CD4-positive, alpha-beta T cell treated with Interleukin-17A for 1 hour (primary cell): Measurements from ENCODE around the gene CDCA7.
"Not testable (repeated sequence)": the region's sequence is repeated elsewhere in the genome, so short reads cannot be mapped to it uniquely, and the experiment has no call there.

Source experiments
- DNase-seq: peaks from one replicate; pipeline ENCODE4 v3.0.0-alpha.2; 2020

The CDCA7 gene

DNA sequence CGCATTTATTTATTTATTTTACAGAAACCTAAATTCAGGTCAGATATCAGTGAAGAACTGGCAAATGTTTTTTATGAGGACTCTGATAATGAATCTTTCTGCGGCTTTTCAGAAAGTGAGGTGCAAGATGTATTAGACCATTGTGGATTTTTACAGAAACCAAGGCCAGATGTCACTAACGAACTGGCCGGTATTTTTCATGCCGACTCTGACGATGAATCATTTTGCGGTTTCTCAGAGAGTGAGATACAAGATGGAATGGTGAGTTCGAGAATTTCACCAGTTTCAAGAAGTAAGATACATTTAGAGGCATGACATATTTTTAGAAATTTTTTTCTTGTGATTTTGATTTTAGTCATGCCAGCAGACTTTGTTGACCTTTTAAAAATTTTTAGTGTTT lies 4.6 kb downstream of the CDCA7 start:
- peak; percentile 27 for DNase-seq

DNA sequence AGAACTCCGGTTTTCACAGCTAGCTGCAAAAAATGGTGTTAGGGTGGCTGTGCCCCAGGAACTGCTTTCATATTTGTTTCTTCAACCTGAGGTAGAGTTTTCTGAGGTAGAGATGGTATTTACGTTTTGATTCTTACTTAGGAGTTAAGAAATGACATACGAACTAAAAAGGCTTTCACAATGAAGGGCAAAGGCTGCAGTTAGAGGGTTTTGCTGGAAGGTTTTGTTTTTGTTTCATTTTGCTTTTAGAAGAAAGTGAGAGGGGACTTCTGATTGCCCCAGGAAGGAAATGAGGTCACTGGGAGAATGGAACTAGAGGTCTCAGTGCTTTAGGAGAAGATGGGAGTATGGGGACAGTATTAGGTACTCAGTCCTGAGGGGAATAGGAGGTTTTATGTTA lies 15.5 kb downstream of the CDCA7 start:
- peak; percentile 25 for DNase-seq

- no peak for DNase-seq
Observed at GRCh38 chr2:173371023-173371422, 16.4 kb downstream of the CDCA7 start.

DNA sequence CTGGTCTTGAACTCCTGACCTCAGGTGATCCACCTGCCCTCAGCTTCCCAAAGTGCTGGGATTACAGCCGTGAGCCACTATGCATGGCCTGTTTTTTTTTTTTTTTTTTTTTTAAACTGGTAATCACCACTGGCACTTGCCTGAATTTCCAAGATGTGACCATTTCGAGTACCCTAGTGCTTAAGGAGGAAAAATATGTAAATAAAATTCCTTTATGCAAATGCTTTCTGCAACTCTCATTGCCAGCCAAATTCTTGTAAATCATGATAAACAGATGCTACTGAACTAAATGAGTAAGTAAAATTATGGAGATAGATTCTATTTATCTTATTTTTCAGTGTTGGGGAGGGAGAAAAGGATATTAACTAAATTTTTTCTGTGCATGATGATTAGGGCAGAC lies 18.6 kb downstream of the CDCA7 start:
- DNase-seq = no peak

DNA sequence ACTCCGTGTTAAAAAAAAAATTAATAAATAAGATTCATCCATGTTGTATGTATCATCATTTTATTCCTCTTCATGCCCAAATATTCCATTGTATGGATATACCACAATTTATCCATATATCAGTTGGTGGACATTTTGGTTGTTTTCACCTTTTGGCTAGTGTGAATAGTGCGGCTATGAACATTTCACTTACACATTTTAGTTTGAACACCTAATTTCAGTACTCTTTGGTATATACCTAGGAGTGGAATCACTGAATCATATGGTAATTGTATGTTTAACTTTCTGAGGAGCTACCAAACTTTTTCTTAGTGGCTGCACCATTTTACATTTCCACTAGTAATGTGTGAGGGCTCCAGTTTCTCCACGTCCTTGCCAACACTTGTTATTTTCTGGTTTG lies 20.0 kb downstream of the CDCA7 start:
- no peak for DNase-seq

DNA sequence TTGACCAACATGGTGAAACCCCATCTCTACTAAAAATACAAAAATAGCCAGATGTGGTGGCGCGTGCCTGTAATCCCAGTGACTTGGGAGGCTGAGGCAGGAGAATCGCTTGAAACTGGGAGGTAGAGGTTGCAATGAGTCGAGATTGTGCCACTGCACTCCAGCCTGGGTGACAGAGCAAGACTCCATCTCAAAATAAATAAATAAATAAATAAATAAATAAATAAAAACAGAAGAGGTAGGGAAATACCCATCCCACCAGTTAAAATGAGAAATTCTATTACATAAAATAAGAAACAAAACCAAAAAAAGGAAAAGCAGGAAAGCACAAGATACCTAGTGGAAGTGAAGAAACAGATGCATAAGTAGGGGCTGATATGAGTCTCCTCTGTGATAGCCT lies 30.9 kb downstream of the CDCA7 start:
- DNase-seq = not testable (repeated sequence)

DNA sequence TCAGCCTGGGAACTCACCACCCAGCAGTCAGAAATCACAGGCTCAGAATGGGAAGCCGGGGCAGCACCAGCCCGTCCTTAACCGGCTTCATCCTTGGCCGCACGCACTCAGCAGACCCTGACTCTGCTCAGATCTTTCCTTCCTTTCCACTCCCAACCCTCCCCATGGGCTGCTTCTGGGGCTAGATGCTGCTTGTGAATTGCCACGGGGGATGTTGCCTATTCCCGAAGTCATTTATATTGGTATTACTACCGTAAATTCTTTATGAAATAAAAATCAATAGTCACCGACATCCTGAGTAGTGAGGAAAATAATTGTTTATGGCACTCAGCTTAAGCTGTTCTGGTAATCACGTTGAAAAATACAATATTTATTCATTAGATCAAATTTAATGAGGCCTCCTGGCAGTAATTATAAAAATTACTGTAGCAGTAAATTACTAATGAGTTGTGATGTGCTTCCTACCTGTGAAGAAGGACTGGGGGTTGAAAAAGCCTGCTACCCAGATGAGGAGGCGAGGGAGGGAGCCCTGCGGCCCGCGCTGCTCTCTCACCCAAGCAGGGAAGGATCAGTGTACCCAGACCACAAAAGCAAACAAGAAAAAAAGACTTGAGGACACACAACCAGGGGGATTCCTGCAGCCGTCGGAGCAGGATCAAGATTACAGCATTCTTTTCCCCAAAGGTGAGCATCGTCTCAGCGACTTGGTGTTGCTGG lies 31.5 kb downstream of the CDCA7 start:
- no peak for DNase-seq

DNA sequence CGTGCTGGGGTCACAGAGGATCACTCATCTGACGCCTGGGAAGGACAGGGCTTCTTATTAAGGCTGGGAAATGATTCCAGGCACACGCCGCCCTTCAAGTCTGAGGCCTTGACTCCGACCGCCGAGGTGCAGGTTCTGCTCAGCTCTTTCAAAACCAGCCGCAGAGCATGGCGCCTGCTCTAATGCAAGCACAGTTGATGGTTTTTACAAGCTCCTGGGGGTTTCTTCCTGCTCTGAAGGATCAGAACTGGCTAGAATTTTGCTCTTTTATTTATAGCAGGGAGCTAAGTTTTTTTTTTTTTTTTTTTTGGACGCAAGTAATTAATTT lies 32.0 kb downstream of the CDCA7 start:
- DNase-seq = no peak

GRCh38 chr2:173387079-173387478 lies 32.4 kb downstream of the CDCA7 start:
- DNase-seq = no peak

GRCh38 chr2:173387660-173388059 lies 33.0 kb downstream of the CDCA7 start:
- no peak for DNase-seq

- no peak for DNase-seq
Observed at GRCh38 chr2:173388795-173389194, 34.1 kb downstream of the CDCA7 start.

GRCh38 chr2:173390036-173390435 lies 35.4 kb downstream of the CDCA7 start:
- DNase-seq = no peak

DNA sequence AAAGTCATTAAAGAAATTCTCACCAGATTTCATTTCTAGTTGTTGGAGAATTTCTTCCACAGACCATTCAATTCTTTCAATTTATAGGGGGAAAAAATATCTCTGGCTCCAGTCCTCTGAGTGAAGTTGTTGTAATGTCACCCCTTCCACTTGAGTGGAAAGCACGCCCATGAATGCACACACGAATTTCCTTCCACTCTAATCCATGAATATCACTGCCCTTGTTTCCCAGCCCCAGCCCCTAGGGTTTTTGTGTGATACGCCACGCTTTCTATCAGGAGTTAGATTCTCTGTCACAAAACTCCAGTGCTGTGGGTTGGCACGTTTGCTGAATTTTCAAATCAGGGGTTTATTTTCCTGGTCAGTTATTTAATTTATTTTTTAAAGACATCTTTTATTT lies 38.1 kb downstream of the CDCA7 start:
- no peak for DNase-seq

DNA sequence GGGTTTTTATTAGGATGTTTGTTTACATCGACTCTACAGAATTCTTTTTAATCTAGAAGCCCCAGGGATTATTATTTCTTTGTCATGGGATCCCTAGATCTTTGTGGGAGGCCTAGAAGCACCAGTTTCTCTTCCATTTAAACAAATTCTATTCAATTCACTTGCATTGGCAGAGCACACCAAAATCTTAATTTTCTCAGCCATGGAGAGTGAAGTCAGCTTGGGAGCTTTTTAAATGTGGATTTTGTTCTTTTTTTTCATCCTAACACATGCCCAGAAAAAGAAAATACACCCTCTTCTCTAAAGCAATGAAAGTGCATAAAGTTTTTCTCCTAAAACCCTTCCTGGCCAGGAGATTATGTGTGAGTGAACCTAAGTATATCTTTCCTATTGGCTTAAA lies 38.5 kb downstream of the CDCA7 start:
- DNase-seq = no peak

- DNase-seq = no peak
Observed at GRCh38 chr2:173393636-173394035, 39.0 kb downstream of the CDCA7 start.

- DNase-seq = no peak
Observed at GRCh38 chr2:173394091-173394974, 39.7 kb downstream of the CDCA7 start.

DNA sequence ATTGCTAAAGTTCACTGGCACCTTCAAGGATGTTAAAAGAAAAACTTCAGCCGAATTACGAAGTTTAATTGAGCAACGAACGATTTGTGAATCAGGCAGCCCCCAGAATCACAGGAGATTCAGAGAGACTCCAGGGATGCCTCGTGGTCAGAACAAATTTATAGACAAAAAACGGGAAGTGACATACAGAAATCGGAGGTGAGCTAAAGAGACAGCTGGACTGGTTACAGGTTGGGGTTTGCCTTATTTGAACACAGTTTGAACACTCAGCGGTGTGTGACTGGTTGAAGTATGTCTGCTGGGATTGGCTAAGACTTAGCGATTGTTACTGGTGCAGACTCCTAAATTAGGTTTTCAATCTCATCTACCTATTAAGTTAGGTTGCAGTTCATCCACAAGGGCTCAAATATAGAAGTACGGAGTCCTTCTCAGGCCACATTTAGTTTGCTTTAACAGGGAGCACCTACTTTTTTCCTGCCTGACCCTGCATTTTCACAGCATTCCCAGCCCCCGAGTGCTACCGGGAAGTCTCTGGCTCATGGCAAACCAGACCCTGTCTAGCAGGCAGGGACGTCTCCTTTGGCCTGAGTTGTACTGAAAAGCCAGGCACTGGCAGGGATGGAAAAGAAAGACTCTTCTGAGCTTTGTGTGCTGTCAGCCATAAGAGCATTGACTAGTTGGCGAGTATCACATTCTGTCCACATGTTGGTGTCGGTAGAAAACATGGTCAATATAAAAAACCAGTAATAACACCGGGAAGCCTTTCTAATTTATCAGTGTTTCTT lies 41.1 kb downstream of the CDCA7 start:
- DNase-seq = no peak

GRCh38 chr2:173397539-173397938 lies 42.9 kb downstream of the CDCA7 start:
- DNase-seq = no peak

DNA sequence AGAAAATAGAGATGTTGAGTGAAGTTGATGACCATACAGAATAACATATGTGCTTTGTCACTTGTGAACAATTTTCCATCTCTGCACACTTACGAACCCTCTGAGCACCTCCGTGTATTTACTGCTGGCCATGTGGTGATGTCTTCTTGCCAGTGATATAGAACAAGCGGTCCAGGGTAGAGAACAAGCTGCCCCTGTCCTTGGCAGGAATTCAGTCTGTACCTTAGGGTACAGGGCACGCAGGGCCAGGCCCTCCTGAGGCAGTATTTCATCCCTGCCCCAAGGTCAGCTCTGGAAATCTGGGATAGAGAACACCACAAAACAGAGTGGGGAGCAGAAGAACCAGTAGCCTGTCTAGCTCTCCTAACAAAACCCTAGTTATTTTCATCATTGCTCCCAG lies 44.6 kb downstream of the CDCA7 start:
- DNase-seq = no peak

GRCh38 chr2:173400760-173401159 lies 46.1 kb downstream of the CDCA7 start:
- no peak for DNase-seq

DNA sequence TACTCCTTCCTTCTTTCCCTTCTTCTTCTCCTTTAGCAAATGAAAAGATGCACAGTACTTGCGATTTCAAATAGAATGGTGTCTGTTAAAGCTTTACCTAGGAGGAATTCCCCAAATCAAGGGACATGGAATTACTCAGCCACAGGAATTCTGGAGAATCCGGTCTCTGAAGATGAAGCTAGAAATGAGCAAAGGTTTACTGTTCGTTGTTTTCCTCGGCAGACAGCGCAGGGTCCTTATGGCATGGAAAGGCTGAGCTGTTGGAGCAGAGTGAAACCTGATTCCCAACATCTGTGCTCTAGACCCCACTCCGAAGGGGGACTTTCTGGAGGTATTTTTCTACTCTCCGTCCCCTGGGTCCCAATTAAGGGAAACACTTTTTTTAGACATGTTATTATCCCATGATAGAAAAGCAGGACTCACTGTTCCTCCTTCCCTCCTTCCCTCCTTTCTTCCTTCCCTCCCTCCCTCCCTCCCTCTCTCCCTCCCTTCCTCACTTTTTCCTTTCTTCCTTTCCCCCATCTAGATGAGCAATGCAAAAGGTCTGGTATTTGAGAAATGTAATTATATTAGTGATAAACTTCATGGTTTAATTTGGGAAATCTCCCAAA lies 47.1 kb downstream of the CDCA7 start:
- no peak for DNase-seq

DNA sequence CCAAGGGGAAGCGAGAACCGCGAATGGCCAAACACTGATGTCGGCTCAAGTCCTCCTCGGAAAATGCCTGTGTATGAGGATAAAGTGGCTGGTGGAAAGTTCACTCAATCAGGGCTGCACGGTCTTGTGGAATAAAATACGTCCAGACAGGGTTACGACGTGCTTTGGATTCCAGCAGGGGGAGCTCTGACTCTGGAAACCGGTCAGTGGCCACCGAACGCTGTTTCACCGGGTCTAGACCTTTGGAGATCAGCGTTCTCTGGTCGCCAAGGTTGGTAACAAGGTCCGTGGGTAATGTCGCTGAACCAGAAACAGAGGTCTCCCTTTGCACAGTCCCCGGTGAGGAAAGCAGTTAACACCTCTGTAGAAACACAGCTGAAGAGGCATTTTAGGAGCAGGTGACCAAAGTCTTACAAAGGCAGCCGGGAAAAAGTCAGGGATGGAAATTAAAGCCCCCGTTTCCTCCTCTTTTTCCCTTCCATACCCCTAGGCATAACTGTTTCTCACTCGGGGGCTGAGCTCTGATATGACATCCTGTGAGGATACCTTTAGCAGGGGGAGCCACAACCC lies 47.8 kb downstream of the CDCA7 start:
- DNase-seq = peak; percentile 75
